GM19043 (cell line): ENCODE measurements around the gene NCR3LG1.
"Not testable (repeated sequence)": the region's sequence is repeated elsewhere in the genome, so short reads cannot be mapped to it uniquely, and the experiment has no call there.

Experiments
- ATAC-seq: cut with Tn5 transposase; IDR thresholded peaks from one replicate; pipeline ENCODE4 v1.9.1; 2021; ENCODE audit warnings: low read depth; ENCODE audit not compliant: unreplicated experiment

The NCR3LG1 gene

GRCh38 chr11:17408026-17408425 is 56.4 kb downstream of the NCR3LG1 start:
- ATAC-seq: no peak

GRCh38 chr11:17408641-17409040 is 57.0 kb downstream of the NCR3LG1 start:
- no peak for ATAC-seq

GRCh38 chr11:17410606-17411379 is 59.2 kb downstream of the NCR3LG1 start:
- no peak for ATAC-seq

GRCh38 chr11:17411418-17411817 is 59.8 kb downstream of the NCR3LG1 start:
- ATAC-seq: no peak

- no peak for ATAC-seq
Measured at GRCh38 chr11:17412488-17413180, 61.0 kb downstream of the NCR3LG1 start.

- no peak for ATAC-seq
Measured at GRCh38 chr11:17413414-17414316, 62.1 kb downstream of the NCR3LG1 start.

DNA sequence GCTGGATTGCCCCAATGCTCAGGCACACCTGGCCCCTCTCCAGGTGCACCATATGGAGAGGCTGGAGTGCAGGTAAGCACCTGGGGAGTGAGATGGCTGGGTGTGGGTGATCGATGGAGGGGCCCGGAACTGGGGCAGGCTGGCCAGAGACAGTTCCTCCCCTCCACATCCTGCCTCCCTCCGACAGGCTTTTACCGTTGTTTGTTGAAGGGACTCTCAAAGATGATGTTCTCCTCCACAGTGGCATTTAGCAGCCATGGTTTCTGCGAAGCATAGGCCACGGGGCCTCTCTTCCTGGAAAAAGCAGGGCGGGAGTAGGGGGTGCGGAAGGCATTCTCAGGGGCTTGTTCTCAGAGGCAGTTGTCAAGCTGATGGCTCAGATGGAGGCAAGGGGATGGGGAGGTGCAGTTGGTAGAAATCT is 62.7 kb downstream of the NCR3LG1 start:
- ATAC-seq: no peak

- no peak for ATAC-seq
Measured at GRCh38 chr11:17414992-17415391, 63.4 kb downstream of the NCR3LG1 start.

- ATAC-seq: no peak
Measured at GRCh38 chr11:17415523-17416104, 64.0 kb downstream of the NCR3LG1 start.

DNA sequence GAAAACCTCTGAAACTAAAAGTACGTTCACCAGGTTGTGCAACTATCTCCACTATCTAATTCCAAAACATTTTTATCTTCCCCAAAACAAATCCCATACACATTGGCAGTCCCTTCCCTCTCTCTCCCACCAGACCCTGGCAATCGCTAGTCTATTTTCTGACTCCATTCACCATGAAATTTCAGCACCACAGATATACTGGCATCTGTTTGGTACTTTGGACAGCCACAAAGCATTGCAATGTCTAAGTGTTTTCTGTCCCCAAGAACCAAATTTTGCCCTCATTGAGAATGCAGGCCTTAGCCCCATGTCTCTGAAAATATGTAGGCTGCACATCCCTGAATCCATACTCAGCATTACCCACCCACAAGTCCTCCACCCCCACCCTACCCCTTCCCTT is 64.9 kb downstream of the NCR3LG1 start:
- no peak for ATAC-seq

GRCh38 chr11:17418444-17419081 is 67.0 kb downstream of the NCR3LG1 start:
- ATAC-seq: no peak

DNA sequence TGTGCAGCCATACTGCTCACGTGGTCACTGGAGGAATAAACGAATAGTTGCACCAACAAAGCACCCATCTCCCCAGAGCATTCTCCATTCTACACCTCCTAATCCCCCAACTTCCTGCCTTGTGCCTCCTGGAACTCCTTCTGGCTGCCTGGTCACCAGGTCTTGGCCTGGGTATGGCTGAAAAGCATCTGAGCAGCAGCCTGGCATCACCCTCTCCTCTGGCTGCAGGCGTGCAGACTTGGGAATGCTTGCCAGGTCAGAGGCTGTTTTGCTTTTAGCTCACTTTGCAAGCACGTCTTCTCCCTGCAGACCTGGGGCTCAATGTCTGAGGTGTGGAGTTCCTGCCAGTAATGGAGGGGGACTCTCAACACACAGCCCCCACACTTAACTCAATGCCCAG is 70.2 kb downstream of the NCR3LG1 start:
- ATAC-seq: no peak

- ATAC-seq: no peak
Measured at GRCh38 chr11:17423533-17424310, 72.1 kb downstream of the NCR3LG1 start.

- not testable (repeated sequence) for ATAC-seq
Measured at GRCh38 chr11:17426233-17426632, 74.6 kb downstream of the NCR3LG1 start.
